Kidney tubule cell (primary cell): Measurements from ENCODE around the gene WASL.
A peak's percentile ranks its signal among the peaks of the same experiment; 100 is the strongest.
"Not testable (repeated sequence)": the region's sequence is repeated elsewhere in the genome, so short reads cannot be mapped to it uniquely, and the experiment has no call there.

Experiments
- DNase-seq: peaks from one replicate; pipeline ENCODE4 v3.0.0-alpha.2; 2018; ENCODE audit warnings: low spot score

Gene WASL

GRCh38 chr7:123732413-123733091 lies 16.3 kb downstream of the WASL start:
- no peak for DNase-seq

- DNase-seq: no peak
Observed at GRCh38 chr7:123729218-123729578, 19.6 kb downstream of the WASL start.

GRCh38 chr7:123727071-123727837 lies 21.5 kb downstream of the WASL start:
- peak; percentile 55 for DNase-seq

- DNase-seq: no peak
Observed at GRCh38 chr7:123725586-123726171, 23.1 kb downstream of the WASL start.

- DNase-seq: no peak
Observed at GRCh38 chr7:123724817-123725253, 24.0 kb downstream of the WASL start.

GRCh38 chr7:123723913-123724312 lies 24.9 kb downstream of the WASL start:
- DNase-seq: no peak

- not testable (repeated sequence) for DNase-seq
Observed at GRCh38 chr7:123720527-123720926, 28.3 kb downstream of the WASL start.

- no peak for DNase-seq
Observed at GRCh38 chr7:123719197-123719721, 29.5 kb downstream of the WASL start.

GRCh38 chr7:123718773-123719172 lies 30.0 kb downstream of the WASL start:
- no peak for DNase-seq

GRCh38 chr7:123717689-123718088 lies 31.1 kb downstream of the WASL start:
- no peak for DNase-seq

- no peak for DNase-seq
Observed at GRCh38 chr7:123716877-123717276, 31.9 kb downstream of the WASL start.

- DNase-seq: no peak
Observed at GRCh38 chr7:123715799-123716198, 33.0 kb downstream of the WASL start.

- DNase-seq: peak; percentile 35
Observed at GRCh38 chr7:123715198-123715597, 33.6 kb downstream of the WASL start.

GRCh38 chr7:123714296-123715080 lies 34.3 kb downstream of the WASL start:
- peak; percentile 65 for DNase-seq

GRCh38 chr7:123712619-123713018 lies 36.2 kb downstream of the WASL start:
- peak; percentile 31 for DNase-seq

- peak; percentile 11 for DNase-seq
Observed at GRCh38 chr7:123711832-123712293, 36.9 kb downstream of the WASL start.

- no peak for DNase-seq
Observed at GRCh38 chr7:123710683-123711082, 38.1 kb downstream of the WASL start.

- DNase-seq: no peak
Observed at GRCh38 chr7:123709525-123709924, 39.3 kb downstream of the WASL start.

GRCh38 chr7:123705211-123705901 lies 43.4 kb downstream of the WASL start:
- no peak for DNase-seq

GRCh38 chr7:123695944-123696677 lies 52.7 kb downstream of the WASL start:
- DNase-seq: no peak

- DNase-seq: no peak
Observed at GRCh38 chr7:123692471-123692877, 56.3 kb downstream of the WASL start.
